ENCODE results near the gene PABPC3.

- TF ChIP-seq CTCF (IDR thresholded peaks at IDR 0.05; ENCODE audit: borderline replicate concordance, extremely low read depth, low read length, poor library complexity, severe bottlenecking) (no peak), EZH2 (IDR thresholded peaks at IDR 0.05; ENCODE audit: borderline replicate concordance, low read depth, low read length, severe bottlenecking) (no peak)
Measured at GRCh38 chr13:25046274-25046984, 49.5 kb upstream of the PABPC3 start.
